Large intestine (tissue), 3 donors: ENCODE measurements around the gene PDLIM5. TPM values are rescaled to one million over a fixed set of nuclear protein-coding genes. Genes with fewer than 3 reads are reported as not detected.

Source experiments
- DNase-seq, 2 donors: peaks; one replicate each; pipeline versions ENCODE4 v3.0.0 to v3.0.0-alpha.2; 2013
- H3K27ac ChIP-seq: one replicate; pipeline ENCODE4 v1.5.1; 2013; ENCODE audit warnings: low read length
- H3K27me3 ChIP-seq: 2 replicates; pipeline ENCODE4 v1.6.1; 2013; ENCODE audit warnings: low read length; ENCODE audit not compliant: control insufficient read depth, insufficient read depth
- H3K36me3 ChIP-seq: 2 replicates; pipeline ENCODE4 v1.6.1; 2013; ENCODE audit warnings: low read length; ENCODE audit not compliant: control insufficient read depth, insufficient read depth
- H3K4me1 ChIP-seq: one replicate; pipeline ENCODE4 v1.6.1; 2013; ENCODE audit warnings: low read length; ENCODE audit not compliant: control insufficient read depth, insufficient read depth
- H3K4me3 ChIP-seq: one replicate; pipeline ENCODE4 v1.5.1; 2013; ENCODE audit warnings: low read length
- H3K9me3 ChIP-seq: one replicate; pipeline ENCODE4 v1.6.1; 2013; ENCODE audit warnings: mild to moderate bottlenecking, low read depth, low read length, moderate library complexity; ENCODE audit not compliant: control insufficient read depth
- WGBS: methylation state at CpG from one replicate; pipeline ENCODE4 v1.1.5; 2013; ENCODE audit warnings: low lambda C conversion rate; ENCODE audit not compliant: insufficient coverage; 5-methylcytosine and 5-hydroxymethylcytosine counted together
- polyA plus RNA-seq: library from polyadenylated mRNA; unstranded; fragments of 120-200 nt; gene quantifications from one replicate; pipeline ENCODE4 v1.2.1, GENCODE V29; 2013

The PDLIM5 gene
- polyA plus RNA-seq, 1 donor = 108 TPM

GRCh38 chr4:94486372-94486801 lies 34.6 kb downstream of the PDLIM5 start:
- Histone ChIP-seq H3K4me1 (peaks cover 3% of the 10 kb centered on the region), H3K27me3 (no peaks in the 10 kb centered on the region), H3K9me3 (no peaks in the 10 kb centered on the region), H3K36me3 (no peaks in the 10 kb centered on the region), H3K4me3 (no peak overlapping the region), H3K27ac (no peak overlapping the region)
- WGBS = 100% methylated on average over 1 of the region's 2 CpGs
- no peak for DNase-seq

- Histone ChIP-seq H3K27ac (no peak overlapping the region), H3K4me1 (peaks cover 3% of the 10 kb centered on the region), H3K4me3 (no peak overlapping the region), H3K36me3 (no peaks in the 10 kb centered on the region), H3K9me3 (no peaks in the 10 kb centered on the region), H3K27me3 (no peaks in the 10 kb centered on the region)
- no peak for DNase-seq
- WGBS = 100% methylated on average over 1 of the region's 4 CpGs
Measured at GRCh38 chr4:94488670-94489069, 36.9 kb downstream of the PDLIM5 start.

- Histone ChIP-seq H3K4me3 (no peak overlapping the region), H3K27ac (no peak overlapping the region)
- 100% methylated on average over 1 of the region's 3 CpGs for WGBS
Measured at GRCh38 chr4:94489098-94489497, 37.4 kb downstream of the PDLIM5 start.

GRCh38 chr4:94490437-94490836 lies 38.7 kb downstream of the PDLIM5 start:
- no peaks in the 10 kb centered on the region for H3K27me3 ChIP-seq
- 100% methylated on average over 1 of the region's 1 CpG for WGBS
- peaks cover 3% of the 10 kb centered on the region for H3K4me1 ChIP-seq
- no peak overlapping the region for H3K4me3 ChIP-seq
- no peaks in the 10 kb centered on the region for H3K9me3 ChIP-seq
- H3K36me3 ChIP-seq = peaks cover 7% of the 10 kb centered on the region
- H3K27ac ChIP-seq = no peak overlapping the region
- no peak for DNase-seq

More at GRCh38 chr4:94489098-94489497, 37.4 kb downstream of the PDLIM5 start:
- H3K36me3 ChIP-seq = peaks cover 3% of the 10 kb centered on the region
- no peaks in the 10 kb centered on the region for H3K9me3 ChIP-seq
- H3K4me1 ChIP-seq = peaks cover 3% of the 10 kb centered on the region
- peak; percentile 10 to 37 for DNase-seq
- H3K27me3 ChIP-seq = no peaks in the 10 kb centered on the region

GRCh38 chr4:94491322-94491721 lies 39.6 kb downstream of the PDLIM5 start:
- Histone ChIP-seq H3K27me3 (no peaks in the 10 kb centered on the region), H3K9me3 (no peaks in the 10 kb centered on the region), H3K4me3 (no peak overlapping the region), H3K36me3 (peaks cover 11% of the 10 kb centered on the region), H3K4me1 (peaks cover 3% of the 10 kb centered on the region), H3K27ac (no peak overlapping the region)
- no peak for DNase-seq
- no CpG with 5 or more reads among the region's 2 CpGs for WGBS

GRCh38 chr4:94495408-94495807 lies 43.7 kb downstream of the PDLIM5 start:
- H3K4me1 ChIP-seq = no peaks in the 10 kb centered on the region
- no peaks in the 10 kb centered on the region for H3K9me3 ChIP-seq
- no peak overlapping the region for H3K4me3 ChIP-seq
- 88% methylated on average over 1 of the region's 2 CpGs for WGBS
- no peaks in the 10 kb centered on the region for H3K27me3 ChIP-seq
- peaks cover 11% of the 10 kb centered on the region for H3K36me3 ChIP-seq
- H3K27ac ChIP-seq = no peak overlapping the region
- no peak for DNase-seq

- no peak for DNase-seq
- no peaks in the 10 kb centered on the region for H3K27me3 ChIP-seq
- no peaks in the 10 kb centered on the region for H3K4me1 ChIP-seq
- no peaks in the 10 kb centered on the region for H3K9me3 ChIP-seq
- no peak overlapping the region for H3K27ac ChIP-seq
- peaks cover 11% of the 10 kb centered on the region for H3K36me3 ChIP-seq
- WGBS = no CpG with 5 or more reads among the region's 2 CpGs
- H3K4me3 ChIP-seq = no peak overlapping the region
Measured at GRCh38 chr4:94497690-94498089, 45.9 kb downstream of the PDLIM5 start.

- Histone ChIP-seq H3K36me3 (peaks cover 11% of the 10 kb centered on the region), H3K4me3 (no peak overlapping the region), H3K4me1 (no peaks in the 10 kb centered on the region), H3K27ac (no peak overlapping the region), H3K27me3 (no peaks in the 10 kb centered on the region), H3K9me3 (no peaks in the 10 kb centered on the region)
- WGBS = no CpG with 5 or more reads among the region's 1 CpG
- no peak for DNase-seq
Measured at GRCh38 chr4:94498502-94498901, 46.8 kb downstream of the PDLIM5 start.

GRCh38 chr4:94500685-94501084 lies 48.9 kb downstream of the PDLIM5 start:
- H3K27me3 ChIP-seq = no peaks in the 10 kb centered on the region
- H3K4me3 ChIP-seq = no peak overlapping the region
- DNase-seq = no peak
- WGBS = 100% methylated on average over 2 of the region's 3 CpGs
- H3K36me3 ChIP-seq = peaks cover under 1% of the 10 kb centered on the region
- H3K27ac ChIP-seq = no peak overlapping the region
- no peaks in the 10 kb centered on the region for H3K4me1 ChIP-seq
- H3K9me3 ChIP-seq = no peaks in the 10 kb centered on the region

GRCh38 chr4:94504545-94504944 lies 52.8 kb downstream of the PDLIM5 start:
- no peak overlapping the region for H3K4me3 ChIP-seq
- H3K27ac ChIP-seq = no peak overlapping the region
- no peaks in the 10 kb centered on the region for H3K27me3 ChIP-seq
- peaks cover 25% of the 10 kb centered on the region for H3K4me1 ChIP-seq
- H3K36me3 ChIP-seq = no peaks in the 10 kb centered on the region
- DNase-seq = no peak
- no peaks in the 10 kb centered on the region for H3K9me3 ChIP-seq
- no CpG with 5 or more reads among the region's 4 CpGs for WGBS

- Histone ChIP-seq H3K9me3 (no peaks in the 10 kb centered on the region), H3K4me1 (peaks cover 25% of the 10 kb centered on the region), H3K27ac (peak overlapping the region; percentile 5), H3K4me3 (no peak overlapping the region), H3K36me3 (no peaks in the 10 kb centered on the region), H3K27me3 (no peaks in the 10 kb centered on the region)
- no peak for DNase-seq
- no CpG with 5 or more reads among the region's 7 CpGs for WGBS
Measured at GRCh38 chr4:94506822-94507221, 55.1 kb downstream of the PDLIM5 start.
